HepG2 (cell line): ENCODE results near the gene BIK. TPM values are rescaled to one million over a fixed set of nuclear protein-coding genes. Genes with fewer than 3 reads are reported as not detected.

Experiments used
- ATAC-seq: fragments of 200-7000 bp; cut with Tn5 transposase; 3 replicates; pipeline ENCODE4 v1.9.1; 2020; ENCODE audit warnings: mild to moderate bottlenecking, moderate library complexity
- BruUV-seq: library from RNA; stranded (reverse); fragments of 400-500 nt; replicated peaks from 2 replicates; lab custom pipeline; 2021; lab: Mats Ljungman, UMichigan
- CTCF ChIA-PET: fragments of 300-600 bp; formaldehyde crosslinking; extraction: SDS; loops from one replicate; lab custom pipeline; 2021; ENCODE audit warnings: low total read pairs, inconsistent platforms, low intra/inter-chr PET ratio; lab: Yijun Ruan, JAX
- POLR2A ChIA-PET: fragments of 350-600 bp; sonication (Branson Sonifier 250); formaldehyde crosslinking; loops from one replicate; lab custom pipeline; 2020; ENCODE audit warnings: antibody characterized with exemption, inconsistent platforms; lab: Yijun Ruan, JAX
- DNase-seq: peaks from one replicate; pipeline ENCODE4 v3.0.0-alpha.2; 2015; ENCODE audit warnings: low spot score
- FAIRE-seq: peaks from 3 replicates; lab custom pipeline; 2011; peaks lifted over from hg19 to GRCh38; lab: Jason Lieb, UNC
- H2AFZ ChIP-seq: one replicate; pipeline ENCODE4 v1.6.1; 2011; ENCODE audit warnings: low read length, inconsistent platforms
- H3K27ac ChIP-seq: fragments of 300-600 bp; 3 replicates; pipeline ENCODE4 v1.8.0; 2011; ENCODE audit warnings: mixed run types, mild to moderate bottlenecking, mixed read lengths, low read length, inconsistent platforms; ENCODE audit not compliant: insufficient read depth; ENCODE audit errors: extremely low read length
- H3K27me3 ChIP-seq, 2 experiments: fragments of 200-600 bp in 1 of 2; 2 replicates in 1 of 2; 3 replicates in 1 of 2; pipeline versions ENCODE4 v1.6.0 to v1.8.0; 2011; ENCODE audit warnings: low read length in 2 of 2, mild to moderate bottlenecking in 2 of 2, moderate library complexity in 2 of 2, inconsistent platforms in 1 of 2; ENCODE audit not compliant: insufficient read depth in 2 of 2, control insufficient read depth in 1 of 2
- H3K36me3 ChIP-seq, 2 experiments: fragments of 200-600 bp in 1 of 2; replicated peaks in 1 of 2; 2 replicates in 1 of 2; 3 replicates in 1 of 2; pipeline versions ENCODE4 v1.5.1 to v1.8.0; 2011; ENCODE audit warnings: low read length in 2 of 2, inconsistent platforms in 1 of 2; ENCODE audit not compliant: insufficient read depth in 2 of 2, control insufficient read depth in 1 of 2
- H3K4me1 ChIP-seq: 2 replicates; pipeline ENCODE4 v1.5.1; 2012; ENCODE audit warnings: low read length, inconsistent platforms; ENCODE audit not compliant: insufficient read depth
- H3K4me2 ChIP-seq: 2 replicates; pipeline ENCODE4 v1.6.0; 2011; ENCODE audit warnings: low read depth, low read length, inconsistent platforms
- H3K4me3 ChIP-seq, 3 experiments: fragments of 200-600 bp in 1 of 3; sonication (generic), shearing (Covaris generic) in 1 of 3; replicated peaks in 1 of 3; 2 replicates each; pipeline ENCODE4 v1.5.1; 2011 to 2016; ENCODE audit warnings: low read length in 3 of 3, inconsistent platforms in 2 of 3, low read depth in 2 of 3, mild to moderate bottlenecking in 2 of 3, control low read depth in 1 of 3, mixed read lengths in 1 of 3; ENCODE audit not compliant: insufficient read depth in 1 of 3
- H3K79me2 ChIP-seq: one replicate; pipeline ENCODE4 v1.6.1; 2011; ENCODE audit warnings: low read length, inconsistent platforms; ENCODE audit not compliant: insufficient read depth
- H3K9ac ChIP-seq: 2 replicates; pipeline ENCODE4 v1.6.0; 2011; ENCODE audit warnings: mild to moderate bottlenecking, low read depth, low read length, inconsistent platforms; ENCODE audit not compliant: insufficient read depth
- H3K9me3 ChIP-seq: 2 replicates; pipeline ENCODE4 v1.5.1; 2012; ENCODE audit warnings: mild to moderate bottlenecking, low read length
- H4K20me1 ChIP-seq: 2 replicates; pipeline ENCODE4 v1.6.0; 2011; ENCODE audit warnings: inconsistent platforms, mild to moderate bottlenecking, low read length, moderate library complexity; ENCODE audit not compliant: insufficient read depth
- FIP1L1 ChIP-seq: fragments of 200-400 bp; formaldehyde crosslinking; IDR thresholded peaks from 2 replicates; pipeline ENCODE4 v1.6.1; 2018; ENCODE audit warnings: low read depth, mild to moderate bottlenecking, low read length, moderate library complexity, borderline replicate concordance; ENCODE audit not compliant: insufficient read depth
- FOSL1 ChIP-seq: sonication (generic); formaldehyde crosslinking; IDR thresholded peaks from 2 replicates; pipeline ENCODE4 v1.9.0; 2021; ENCODE audit warnings: missing genetic modification reagents, borderline replicate concordance
- HOXD1 ChIP-seq: sonication (generic); formaldehyde crosslinking; IDR thresholded peaks from 2 replicates; pipeline ENCODE4 v1.5.0; 2020; ENCODE audit warnings: missing genetic modification reagents
- MAFF ChIP-seq: IDR thresholded peaks from 2 replicates; pipeline ENCODE4 v1.6.1; 2011; ENCODE audit warnings: low read depth, low read length, improper control_type of control experiment
- PAWR ChIP-seq: sonication (generic); formaldehyde crosslinking; IDR thresholded peaks from 2 replicates; pipeline ENCODE4 v1.4.0; 2020; ENCODE audit warnings: missing genetic modification reagents, mild to moderate bottlenecking, borderline replicate concordance
- REL ChIP-seq: sonication (generic); formaldehyde crosslinking; conservative IDR thresholded peaks from 2 replicates; pipeline ENCODE4 v1.8.0; 2022; ENCODE audit warnings: mild to moderate bottlenecking, missing genetic modification reagents, moderate library complexity
- TAF15 ChIP-seq: fragments of 200-400 bp; formaldehyde crosslinking; IDR thresholded peaks from one replicate; pipeline ENCODE4 v1.6.1; 2018; ENCODE audit warnings: mild to moderate bottlenecking, low read depth, low read length; ENCODE audit not compliant: poor library complexity, severe bottlenecking
- ZNF264 ChIP-seq: sonication (generic); formaldehyde crosslinking; IDR thresholded peaks from 2 replicates; pipeline ENCODE4 v1.4.0; 2020; ENCODE audit warnings: missing genetic modification reagents
- ZNF501 ChIP-seq: sonication (generic); formaldehyde crosslinking; IDR thresholded peaks from 2 replicates; pipeline ENCODE4 v1.5.1; 2020; ENCODE audit warnings: mild to moderate bottlenecking, moderate library complexity, missing genetic modification reagents
- ZNF552 ChIP-seq: sonication (generic); formaldehyde crosslinking; IDR thresholded peaks from 2 replicates; pipeline ENCODE4 v1.9.0; 2022; ENCODE audit warnings: missing genetic modification reagents, mild to moderate bottlenecking, borderline replicate concordance
- ZNF597 ChIP-seq: sonication (generic); formaldehyde crosslinking; IDR thresholded peaks from 2 replicates; pipeline ENCODE4 v1.5.0; 2020; ENCODE audit warnings: missing genetic modification reagents
- ZNF678 ChIP-seq: sonication (generic); formaldehyde crosslinking; IDR thresholded peaks from 2 replicates; pipeline ENCODE4 v1.4.0; 2020; ENCODE audit warnings: mild to moderate bottlenecking, missing genetic modification reagents
- ZNF7 ChIP-seq: IDR thresholded peaks from 2 replicates; pipeline ENCODE4 v1.6.1; 2016; ENCODE audit warnings: missing biosample characterization, missing genetic modification reagents
- ZNF703 ChIP-seq: sonication (generic); formaldehyde crosslinking; IDR thresholded peaks from 2 replicates; pipeline ENCODE4 v1.5.1; 2020; ENCODE audit warnings: missing genetic modification reagents, mild to moderate bottlenecking, moderate library complexity, borderline replicate concordance
- ZNF839 ChIP-seq: sonication (generic); formaldehyde crosslinking; IDR thresholded peaks from 2 replicates; pipeline ENCODE4 v1.4.0; 2020; ENCODE audit warnings: missing genetic modification reagents, mild to moderate bottlenecking, borderline replicate concordance
- ZSCAN5A ChIP-seq: sonication (generic); formaldehyde crosslinking; IDR thresholded peaks from 2 replicates; pipeline ENCODE4 v1.8.0; 2022; ENCODE audit warnings: mild to moderate bottlenecking, missing genetic modification reagents, borderline replicate concordance
- WGBS: methylation state at CpG from one replicate; pipeline ENCODE4 v1.1.6; 2017; ENCODE audit warnings: low lambda C conversion rate; 5-methylcytosine and 5-hydroxymethylcytosine counted together
- in situ Hi-C: cut with HindIII; loops from 2 replicates; pipeline ENCODE4 v1.10.0; 2017; ENCODE audit warnings: low pct_unique_long_range_greater_than_20kb; ENCODE audit not compliant: extremely low pct_ligation_motif_present
- intact Hi-C: fragments of 100-400 bp; cut with micrococcal nuclease; formaldehyde crosslinking; loops from one replicate; pipeline ENCODE4 v1.10.0; 2022; ENCODE audit not compliant: unreplicated experiment
- polyA plus RNA-seq, 8 experiments: library from polyadenylated mRNA; depleted of rRNA in 3 of 8; stranded (reverse) in 7 of 8; unstranded in 1 of 8; fragments of >200 nt; fragmentation: Illumina TruSeq in 4 of 8; extraction: Trizol in 4 of 8; gene quantifications; 2 replicates each; pipeline versions ENCODE4 v1.2.1 to v1.2.3, GENCODE V29; 2011 to 2016; ENCODE audit warnings: low read depth in 4 of 8, missing spikeins in 1 of 8, mixed read lengths in 1 of 8; ENCODE audit not compliant: insufficient read depth in 1 of 8
- total RNA-seq, 5 experiments: library from RNA; depleted of rRNA; stranded (reverse); fragments of >200 nt; fragmentation: Illumina TruSeq; extraction: Trizol; gene quantifications; 2 replicates each; pipeline ENCODE4 v1.2.3, GENCODE V29; 2016; ENCODE audit warnings: low read depth in 1 of 5

The BIK gene
- total and polyA plus RNA-seq, 2 of the 13 experiments (the other 11 are each of a cell fraction or from before 2014, with no cell fraction given): 0.54 to 0.80 TPM

GRCh38 chr22:43167001-43167589 is 56.5 kb downstream of the BIK start:
- Histone ChIP-seq H2AFZ (no peak overlapping the region), H4K20me1 (no peaks in the 10 kb centered on the region), H3K79me2 (no peaks in the 10 kb centered on the region), H3K27ac (no peak overlapping the region)
- in situ Hi-C loops: no loop called here
- 94% methylated on average over 12 of the region's 19 CpGs for WGBS
- ATAC-seq: no peak
- no peak for FAIRE-seq
- TF ChIP-seq PAWR (CRISPR knock-in tag): no peak
- no peak for TF ChIP-seq ZNF678 (CRISPR knock-in tag)
- TF ChIP-seq TAF15: no peak
- no peak for TF ChIP-seq ZNF7 (CRISPR knock-in tag)
- TF ChIP-seq ZNF552: no peak
- no peak for TF ChIP-seq HOXD1 (CRISPR knock-in tag)
- no peak for TF ChIP-seq REL
- no peak for TF ChIP-seq ZNF597 (CRISPR knock-in tag)
- no peak for TF ChIP-seq FIP1L1
- TF ChIP-seq FOSL1: no peak
- TF ChIP-seq ZSCAN5A (CRISPR knock-in tag): no peak
- no peak for TF ChIP-seq ZNF839
- no peak for TF ChIP-seq ZNF264 (CRISPR knock-in tag)
- no peak for TF ChIP-seq ZNF703 (CRISPR knock-in tag)
- no peak for TF ChIP-seq MAFF
- no peak for TF ChIP-seq ZNF501 (CRISPR knock-in tag)
- TF ChIP-seq, all 625 proteins: peak for 0
- H3K9ac ChIP-seq: no peak overlapping the region
- peaks cover 8 to 17% of the 10 kb centered on the region in 2 experiments; a peak in 4 of 5 replicates for H3K36me3 ChIP-seq
- ChIA-PET CTCF (no interaction called here), POLR2A (no interaction called here)
- H3K4me3 ChIP-seq: no peak overlapping the region
- no TSS peak for BruUV-seq
- H3K9me3 ChIP-seq: no peaks in the 10 kb centered on the region
- H3K4me1 ChIP-seq: 0 out of 2 replicates have a peak, but pooled peaks cover 8% of the 10 kb centered on the region
- intact Hi-C loops: no loop called here
- peaks cover 3 to 13% of the 10 kb centered on the region in 2 experiments; a peak in 4 of 5 replicates for H3K27me3 ChIP-seq
- DNase-seq: no peak
- H3K4me2 ChIP-seq: no peak overlapping the region
